Vagina (tissue), 2 donors: ENCODE results near the gene CDV3.

Experiments used
- POLR2A ChIP-seq, 2 donors: fragments of 450-650 bp; IDR thresholded peaks; one replicate each; pipeline ENCODE4 v1.6.1; 2017; ENCODE audit warnings: antibody characterized with exemption in 2 of 2, mild to moderate bottlenecking in 2 of 2, moderate library complexity in 2 of 2
- TF ChIP-seq, protein P1 (sequence below), 3 experiments: fragments of 450-650 bp in 2 of 3; fragments of 200-600 bp in 1 of 3; sonication (generic) in 1 of 3; IDR thresholded peaks; one replicate each; pipeline ENCODE4 v1.5.1; 2017 to 2019; ENCODE audit warnings: antibody characterized with exemption in 3 of 3, mild to moderate bottlenecking in 2 of 3, moderate library complexity in 2 of 3

- TF ChIP-seq, protein P1, sequence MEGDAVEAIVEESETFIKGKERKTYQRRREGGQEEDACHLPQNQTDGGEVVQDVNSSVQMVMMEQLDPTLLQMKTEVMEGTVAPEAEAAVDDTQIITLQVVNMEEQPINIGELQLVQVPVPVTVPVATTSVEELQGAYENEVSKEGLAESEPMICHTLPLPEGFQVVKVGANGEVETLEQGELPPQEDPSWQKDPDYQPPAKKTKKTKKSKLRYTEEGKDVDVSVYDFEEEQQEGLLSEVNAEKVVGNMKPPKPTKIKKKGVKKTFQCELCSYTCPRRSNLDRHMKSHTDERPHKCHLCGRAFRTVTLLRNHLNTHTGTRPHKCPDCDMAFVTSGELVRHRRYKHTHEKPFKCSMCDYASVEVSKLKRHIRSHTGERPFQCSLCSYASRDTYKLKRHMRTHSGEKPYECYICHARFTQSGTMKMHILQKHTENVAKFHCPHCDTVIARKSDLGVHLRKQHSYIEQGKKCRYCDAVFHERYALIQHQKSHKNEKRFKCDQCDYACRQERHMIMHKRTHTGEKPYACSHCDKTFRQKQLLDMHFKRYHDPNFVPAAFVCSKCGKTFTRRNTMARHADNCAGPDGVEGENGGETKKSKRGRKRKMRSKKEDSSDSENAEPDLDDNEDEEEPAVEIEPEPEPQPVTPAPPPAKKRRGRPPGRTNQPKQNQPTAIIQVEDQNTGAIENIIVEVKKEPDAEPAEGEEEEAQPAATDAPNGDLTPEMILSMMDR (IDR thresholded peaks at IDR 0.05): no peak
- TF ChIP-seq POLR2A (IDR thresholded peaks at IDR 0.05): no peak
Observed at GRCh38 chr3:133611534-133611933, 38.0 kb downstream of the CDV3 start.
